WTC11 (cell line): ENCODE data around the gene LYG2. TPM values are rescaled to one million over a fixed set of nuclear protein-coding genes. Genes with fewer than 3 reads are reported as not detected.
"Not testable (repeated sequence)": the region's sequence is repeated elsewhere in the genome, so short reads cannot be mapped to it uniquely, and the experiment has no call there.

Source experiments
- ATAC-seq: fragments of 200-7000 bp; cut with Tn5 transposase; 2 replicates; pipeline ENCODE4 v1.10.0; 2021; ENCODE audit warnings: mild to moderate bottlenecking, moderate library complexity
- CTCF ChIA-PET: fragments of 300-600 bp; sonication (Branson Sonifier 250); formaldehyde crosslinking; loops from one replicate; lab custom pipeline; 2021; ENCODE audit warnings: antibody characterized with exemption; lab: Charles Lee
- POLR2A ChIA-PET: fragments of 350-600 bp; sonication (Branson Sonifier 250); formaldehyde crosslinking; loops from one replicate; lab custom pipeline; 2021; ENCODE audit warnings: antibody characterized with exemption; lab: Charles Lee
- DNase-seq: peaks from one replicate; pipeline ENCODE4 v3.0.0; 2021; ENCODE audit warnings: low spot score
- H3K27ac Mint-ChIP-seq: 2 replicates; pipeline ENCODE4 v1.8.0; 2021; ENCODE audit warnings: mixed read lengths
- H3K27me3 Mint-ChIP-seq: 2 replicates; pipeline ENCODE4 v1.8.0; 2021; ENCODE audit warnings: low read depth, mild to moderate bottlenecking, moderate library complexity, mixed read lengths
- H3K36me3 Mint-ChIP-seq: 2 replicates; pipeline ENCODE4 v1.8.0; 2021; ENCODE audit warnings: mixed read lengths
- H3K4me1 Mint-ChIP-seq: 2 replicates; pipeline ENCODE4 v1.8.0; 2022; ENCODE audit warnings: mixed read lengths
- H3K4me3 Mint-ChIP-seq: 2 replicates; pipeline ENCODE4 v1.8.0; 2021; ENCODE audit warnings: mild to moderate bottlenecking, moderate library complexity, mixed read lengths
- H3K9me3 Mint-ChIP-seq: 2 replicates; pipeline ENCODE4 v1.8.0; 2021; ENCODE audit warnings: mixed read lengths
- AR ChIP-seq: fragments of 250-450 bp; sonication (Bioruptor Pico); IDR thresholded peaks from 2 replicates; pipeline ENCODE4 v1.9.0; 2021; ENCODE audit warnings: mild to moderate bottlenecking
- CDX4 ChIP-seq: fragments of 250-450 bp; sonication (Bioruptor Pico); IDR thresholded peaks from 2 replicates; pipeline ENCODE4 v1.9.0; 2021; ENCODE audit warnings: moderate library complexity, mild to moderate bottlenecking, inconsistent platforms, borderline replicate concordance
- E2F1 ChIP-seq: sonication (generic); formaldehyde crosslinking; IDR thresholded peaks from 2 replicates; pipeline ENCODE4 v1.8.0; 2022; ENCODE audit warnings: mild to moderate bottlenecking, missing genetic modification reagents
- E2F5 ChIP-seq: sonication (generic); formaldehyde crosslinking; IDR thresholded peaks from 2 replicates; pipeline ENCODE4 v1.8.1; 2022; ENCODE audit warnings: mild to moderate bottlenecking, moderate library complexity, missing genetic modification reagents
- ELF4 ChIP-seq: sonication (generic); formaldehyde crosslinking; IDR thresholded peaks from 2 replicates; pipeline ENCODE4 v1.8.1; 2022; ENCODE audit warnings: low read depth, mild to moderate bottlenecking, moderate library complexity, missing genetic modification reagents
- ESRRA ChIP-seq: sonication (generic); formaldehyde crosslinking; IDR thresholded peaks from 2 replicates; pipeline ENCODE4 v1.8.1; 2022; ENCODE audit warnings: mild to moderate bottlenecking, missing genetic modification reagents, borderline replicate concordance
- ETV6 ChIP-seq: sonication (generic); formaldehyde crosslinking; IDR thresholded peaks from 2 replicates; pipeline ENCODE4 v1.8.1; 2022; ENCODE audit warnings: mild to moderate bottlenecking, missing genetic modification reagents
- GTF2I ChIP-seq: fragments of 250-450 bp; sonication (Bioruptor Pico); conservative IDR thresholded peaks from 2 replicates; pipeline ENCODE4 v1.4.0; 2021; ENCODE audit warnings: mild to moderate bottlenecking
- MYBL2 ChIP-seq: sonication (generic); formaldehyde crosslinking; IDR thresholded peaks from 2 replicates; pipeline ENCODE4 v1.8.1; 2023; ENCODE audit warnings: mild to moderate bottlenecking, moderate library complexity, missing genetic modification reagents
- NR2C2 ChIP-seq: sonication (generic); formaldehyde crosslinking; IDR thresholded peaks from 2 replicates; pipeline ENCODE4 v1.8.0; 2022; ENCODE audit warnings: mild to moderate bottlenecking, missing genetic modification reagents
- RORB ChIP-seq: fragments of 250-450 bp; sonication (Bioruptor Pico); IDR thresholded peaks from 2 replicates; pipeline ENCODE4 v1.9.0; 2021; ENCODE audit warnings: mild to moderate bottlenecking
- SOX15 ChIP-seq: fragments of 250-450 bp; sonication (Bioruptor Pico); IDR thresholded peaks from 2 replicates; pipeline ENCODE4 v1.9.0; 2021; ENCODE audit warnings: mild to moderate bottlenecking
- TEAD1 ChIP-seq: sonication (generic); formaldehyde crosslinking; IDR thresholded peaks from 2 replicates; pipeline ENCODE4 v1.8.0; 2022; ENCODE audit warnings: mild to moderate bottlenecking, missing genetic modification reagents
- USF2 ChIP-seq: sonication (generic); formaldehyde crosslinking; IDR thresholded peaks from 2 replicates; pipeline ENCODE4 v1.8.1; 2023; ENCODE audit warnings: mild to moderate bottlenecking, missing genetic modification reagents, moderate library complexity
- ZNF281 ChIP-seq: sonication (generic); formaldehyde crosslinking; IDR thresholded peaks from 2 replicates; pipeline ENCODE4 v1.8.0; 2023; ENCODE audit warnings: mild to moderate bottlenecking, missing genetic modification reagents
- total RNA-seq: library from RNA; stranded (reverse); gene quantifications from 3 replicates; pipeline ENCODE4 v1.2.3, GENCODE V29; 2021

The LYG2 gene
- total RNA-seq, 1 experiment from 2014 or later, result not detected

- DNase-seq (no peak), ATAC-seq (no peak)
- POLR2A ChIA-PET, result no interaction called here
- Mint-ChIP-seq H3K9me3 (peaks cover 17% of the 10 kb centered on the region), H3K27me3 (0 out of 2 replicates have a peak, but pooled peaks cover 2% of the 10 kb centered on the region), H3K36me3 (no peaks in the 10 kb centered on the region), H3K4me3 (no peak overlapping the region), H3K4me1 (no peaks in the 10 kb centered on the region), H3K27ac (no peak overlapping the region)
- CTCF ChIA-PET, result no interaction called here
- TF ChIP-seq NR2C2 (CRISPR knock-in tag), result no peak
Observed at GRCh38 chr2:99238599-99238998, 16.9 kb downstream of the LYG2 start.

- DNase-seq, H3K27ac Mint-ChIP-seq, H3K36me3 Mint-ChIP-seq, ATAC-seq, CTCF ChIA-PET, H3K4me3 Mint-ChIP-seq, POLR2A ChIA-PET, H3K4me1 Mint-ChIP-seq: not testable (repeated sequence)
- Mint-ChIP-seq H3K9me3 (peaks cover 54% of the 10 kb centered on the region), H3K27me3 (peaks cover 25% of the 10 kb centered on the region)
Observed at GRCh38 chr2:99233177-99233576, 22.3 kb downstream of the LYG2 start.

GRCh38 chr2:99217929-99218501 lies 37.5 kb downstream of the LYG2 start:
- ATAC-seq (no peak), DNase-seq (no peak)
- ChIA-PET POLR2A (no interaction called here), CTCF (no interaction called here)
- no peaks in the 10 kb centered on the region; the same call in 1 of the 2 replicates for H3K27me3 Mint-ChIP-seq
- TF ChIP-seq ETV6 (no peak), ZNF281 (CRISPR knock-in tag) (no peak), SOX15 (no peak), USF2 (no peak), E2F1 (CRISPR knock-in tag) (no peak), MYBL2 (CRISPR knock-in tag) (no peak), AR (CRISPR knock-in tag) (no peak)
- no peaks in the 10 kb centered on the region for H3K4me1 Mint-ChIP-seq
- H3K36me3 Mint-ChIP-seq, result no peaks in the 10 kb centered on the region
- no peak overlapping the region for H3K4me3 Mint-ChIP-seq
- peaks cover 14% of the 10 kb centered on the region for H3K9me3 Mint-ChIP-seq
- H3K27ac Mint-ChIP-seq, result no peak overlapping the region

GRCh38 chr2:99216096-99216495 lies 39.4 kb downstream of the LYG2 start:
- no peaks in the 10 kb centered on the region; the same call in 1 of the 2 replicates for H3K27me3 Mint-ChIP-seq

More at GRCh38 chr2:99216096-99216495, 39.4 kb downstream of the LYG2 start:
- no peak for DNase-seq
- CTCF ChIA-PET, result no interaction called here
- Mint-ChIP-seq H3K4me1 (no peaks in the 10 kb centered on the region), H3K9me3 (peaks cover 16% of the 10 kb centered on the region), H3K36me3 (no peaks in the 10 kb centered on the region), H3K4me3 (no peak overlapping the region), H3K27ac (no peak overlapping the region)
- POLR2A ChIA-PET, result no interaction called here
- TF ChIP-seq E2F5 (CRISPR knock-in tag), result no peak
- no peak for TF ChIP-seq CDX4 (CRISPR knock-in tag)
- TF ChIP-seq GTF2I (CRISPR knock-in tag), result no peak
- no peak for TF ChIP-seq RORB (CRISPR knock-in tag)
- TF ChIP-seq TEAD1 (CRISPR knock-in tag), result no peak
- no peak for TF ChIP-seq ESRRA
- TF ChIP-seq ELF4 (CRISPR knock-in tag), result no peak
- no peak for ATAC-seq
